ENCODE results near the gene STXBP6.

STXBP6 gene

DNA sequence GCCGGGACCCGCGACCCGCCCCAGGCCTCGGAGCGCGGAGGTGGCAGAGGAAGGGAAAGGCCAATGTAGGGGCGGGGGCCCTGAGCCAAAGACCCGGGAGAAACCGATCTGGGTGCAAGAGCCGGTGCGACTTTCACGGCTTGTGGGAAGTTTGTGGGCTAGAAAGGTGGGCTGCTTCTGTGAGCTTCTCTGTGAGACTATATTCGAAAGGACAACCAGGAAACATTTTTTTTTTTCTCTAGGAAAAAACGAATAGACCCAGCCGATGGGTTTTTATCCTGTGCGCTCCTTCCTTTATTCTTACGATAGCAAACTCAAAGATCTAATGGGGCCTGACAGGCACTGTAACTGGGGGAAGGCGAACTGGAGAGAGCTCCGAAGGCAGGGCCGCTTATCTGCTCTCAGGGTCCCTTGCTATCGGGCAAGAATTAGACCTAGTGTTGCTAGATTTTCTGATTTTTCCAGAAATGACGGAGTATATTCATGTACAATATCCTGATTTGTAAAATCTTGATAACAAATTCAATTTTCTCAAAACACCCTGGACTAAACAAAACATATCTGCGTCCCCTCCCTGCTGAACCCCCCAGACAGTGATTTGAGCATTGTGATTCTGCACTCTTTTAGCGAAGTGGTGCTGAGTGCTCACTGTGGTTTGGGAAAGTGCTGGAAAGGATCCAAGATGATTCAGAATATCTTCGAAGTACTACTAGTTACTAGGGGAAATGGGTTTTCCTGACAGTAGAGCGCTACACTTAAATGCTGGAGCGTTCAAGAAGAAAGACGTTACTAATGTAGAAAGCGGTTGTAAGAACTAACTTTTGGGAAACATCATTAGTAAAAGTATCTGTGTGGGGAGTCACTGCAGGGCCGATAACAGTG lies 563 bp upstream of the STXBP6 start:
- peak; percentile 55 for DNase-seq

GRCh38 chr14:25049093-25049567 lies 817 bp downstream of the STXBP6 start:
- DNase-seq, result peak; percentile 57

- DNase-seq, result no peak
Observed at GRCh38 chr14:25048170-25049016, 1.6 kb downstream of the STXBP6 start.

GRCh38 chr14:25046301-25046943 lies 3.5 kb downstream of the STXBP6 start:
- DNase-seq, result no peak

DNA sequence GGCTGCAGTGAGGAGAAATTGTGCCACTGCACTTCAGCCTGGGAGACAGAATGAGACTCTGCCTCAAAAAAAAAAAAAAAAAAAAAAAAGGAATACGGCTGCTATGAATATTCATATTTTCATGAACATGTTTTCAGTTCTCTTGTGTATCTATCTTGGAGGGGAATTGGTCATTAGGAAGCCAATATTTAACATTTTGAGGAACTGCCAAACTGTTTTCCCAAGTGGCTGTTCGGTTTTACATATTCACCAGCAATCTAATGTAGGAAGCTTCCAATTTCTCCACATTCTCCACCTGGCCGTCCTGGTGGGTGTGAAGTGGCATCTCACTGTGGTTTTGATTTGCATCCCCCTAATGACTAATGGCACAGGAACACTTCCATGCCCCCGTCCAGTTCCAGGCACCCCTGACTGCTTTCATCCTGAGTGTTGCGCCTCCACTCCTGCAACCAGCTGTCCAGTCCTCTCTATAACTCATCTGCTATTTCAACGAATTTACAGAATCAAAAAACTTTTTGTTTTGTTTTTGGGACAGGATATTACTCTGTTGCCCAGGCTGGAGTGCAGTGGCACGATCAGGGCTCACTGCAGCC lies 5.7 kb downstream of the STXBP6 start:
- no peak for DNase-seq

- DNase-seq, result peak; percentile 49
Observed at GRCh38 chr14:25042362-25043299, 7.3 kb downstream of the STXBP6 start.

DNA sequence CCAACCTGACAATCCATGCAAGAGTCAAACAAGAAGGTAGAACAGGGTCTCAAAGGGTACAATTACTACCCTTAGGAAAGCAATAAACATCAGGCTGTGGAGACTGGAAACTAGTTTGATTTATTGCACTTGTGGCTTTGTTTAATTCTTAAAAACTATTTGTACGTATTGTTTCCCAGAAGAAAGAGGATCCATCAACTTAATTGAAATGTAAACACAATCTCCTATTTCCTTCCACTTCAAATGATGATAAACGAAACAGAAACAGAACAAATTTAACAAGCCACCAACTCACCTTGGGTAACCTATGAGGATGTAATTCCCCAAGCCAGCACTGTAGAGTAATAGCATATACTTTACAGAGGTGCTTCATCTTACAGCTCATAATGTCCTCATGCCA lies 8.0 kb downstream of the STXBP6 start:
- DNase-seq, result peak; percentile 56

DNA sequence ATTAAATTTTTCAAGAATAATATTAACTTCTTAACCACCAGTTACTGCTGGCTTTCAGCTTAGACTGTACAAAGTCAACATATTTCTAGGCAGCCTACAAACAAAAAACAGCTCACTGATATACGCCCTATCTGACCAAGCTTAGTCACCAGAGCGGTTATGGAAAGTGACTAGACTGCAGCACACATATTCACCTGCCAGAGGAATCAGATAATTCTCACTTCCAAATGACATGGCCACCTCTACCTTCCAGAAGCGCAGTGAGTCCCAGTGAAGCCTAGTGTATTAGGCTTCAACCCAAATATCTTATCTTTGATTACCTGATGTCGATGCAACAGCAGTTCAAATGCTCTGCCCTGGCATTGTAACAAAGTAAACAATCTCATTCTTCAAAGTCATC lies 8.5 kb downstream of the STXBP6 start:
- DNase-seq, result no peak

DNA sequence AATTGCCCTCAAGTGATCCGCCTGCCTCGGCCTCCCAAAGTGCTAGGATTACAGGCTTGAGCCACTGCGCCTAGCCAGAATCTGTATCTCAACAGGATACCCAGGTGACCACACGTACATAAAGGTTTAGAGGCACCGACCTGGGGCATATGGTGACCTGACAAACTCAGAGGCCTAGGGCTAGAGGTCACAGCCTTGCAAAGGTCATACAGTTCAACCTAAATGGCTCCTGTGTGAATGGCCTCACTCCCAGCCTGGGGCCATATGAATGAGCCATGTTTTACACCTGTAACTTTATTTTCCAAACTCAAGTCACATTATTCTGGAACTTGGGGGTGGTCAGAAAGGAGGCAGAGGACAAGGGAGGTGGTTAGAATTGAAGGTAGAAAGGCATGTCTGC lies 10.0 kb downstream of the STXBP6 start:
- DNase-seq, result no peak

- no peak for DNase-seq
Observed at GRCh38 chr14:25038044-25038668, 11.8 kb downstream of the STXBP6 start.

- DNase-seq, result no peak
Observed at GRCh38 chr14:25037032-25037431, 12.9 kb downstream of the STXBP6 start.

- DNase-seq, result no peak
Observed at GRCh38 chr14:25034803-25035681, 14.9 kb downstream of the STXBP6 start.

DNA sequence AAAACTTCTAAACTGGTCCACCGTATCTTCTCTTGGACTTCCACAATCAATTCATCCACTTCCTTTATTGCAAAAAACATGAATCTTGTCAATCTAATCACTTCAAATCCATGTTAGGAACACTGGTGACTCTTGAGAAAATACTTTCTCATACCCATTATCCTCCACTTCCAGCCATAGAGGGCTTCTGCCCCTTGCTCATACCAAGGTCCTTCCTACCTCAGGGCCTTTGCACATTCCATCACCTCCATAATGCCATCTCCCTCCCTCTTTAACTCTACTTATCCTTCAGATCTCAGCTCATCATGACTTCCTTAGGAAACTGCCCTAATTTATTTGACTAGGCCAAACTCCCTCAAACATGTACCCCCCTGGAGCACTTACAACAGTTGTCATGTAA lies 16.6 kb downstream of the STXBP6 start:
- DNase-seq, result no peak

GRCh38 chr14:25032092-25032784 lies 17.7 kb downstream of the STXBP6 start:
- no peak for DNase-seq

GRCh38 chr14:25026476-25027137 lies 23.3 kb downstream of the STXBP6 start:
- DNase-seq, result no peak

DNA sequence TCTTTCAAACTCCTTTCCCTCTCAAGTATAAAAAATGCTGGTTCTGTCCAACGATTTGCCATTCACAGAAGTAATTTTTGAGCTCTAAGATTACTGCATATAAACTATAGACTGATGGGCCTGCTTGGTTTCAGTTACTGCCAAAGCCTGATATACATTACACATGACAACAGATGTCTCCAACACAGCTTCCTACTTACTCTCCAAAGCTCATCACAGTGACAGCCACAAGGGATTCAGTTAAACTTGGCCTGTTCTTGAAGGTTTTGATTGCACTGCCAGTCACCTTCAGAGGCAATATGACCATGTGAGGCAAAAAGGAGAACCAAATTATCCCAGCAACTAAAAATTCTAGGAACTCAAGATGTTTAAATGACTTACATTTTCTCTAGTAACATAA lies 30.1 kb downstream of the STXBP6 start:
- DNase-seq, result no peak

DNA sequence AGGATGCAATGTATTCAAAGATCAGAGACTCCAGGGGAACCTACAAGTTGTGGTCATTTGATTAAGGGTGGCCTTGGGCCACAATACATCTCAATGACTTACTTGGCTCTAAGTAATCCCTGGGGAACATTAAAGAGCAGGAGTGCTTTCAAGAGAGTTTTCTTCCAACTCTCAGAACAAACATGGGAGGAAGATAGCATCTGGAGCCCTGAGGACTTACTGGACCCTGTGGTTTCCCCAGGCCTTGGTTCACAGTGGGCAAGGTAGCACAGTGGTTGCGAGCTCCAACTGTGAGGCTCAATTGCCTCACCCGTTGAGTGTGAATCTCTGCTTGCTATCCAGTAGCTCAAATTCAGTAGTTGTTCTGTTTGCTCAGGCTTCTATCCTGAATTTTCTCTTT lies 32.4 kb downstream of the STXBP6 start:
- no peak for DNase-seq

GRCh38 chr14:25015761-25016160 lies 34.2 kb downstream of the STXBP6 start:
- no peak for DNase-seq

DNA sequence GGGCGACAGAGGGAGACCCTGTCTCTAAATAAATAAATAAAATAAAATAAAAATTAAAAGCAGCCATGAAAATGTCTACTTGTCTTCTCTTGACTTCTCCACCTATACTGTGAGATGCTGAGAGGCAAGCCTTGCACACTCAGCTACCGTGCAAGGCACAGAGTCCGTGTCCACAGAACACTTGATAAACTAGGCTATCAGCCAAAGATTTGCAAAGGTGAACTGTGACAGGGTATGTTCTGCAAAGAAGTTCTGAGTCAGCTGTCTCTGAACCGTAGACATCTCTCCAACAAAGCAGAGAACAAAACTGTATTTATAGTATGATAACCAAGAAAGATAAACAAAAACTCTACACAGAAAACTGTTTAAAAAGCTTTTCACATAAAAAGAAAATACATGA lies 35.5 kb downstream of the STXBP6 start:
- DNase-seq, result no peak

Data from NCI-H1092 treated with DMSO at 0.1 percent for 48 hours (cell line).